ENCODE data around the gene FZD2.

- no peak for TF ChIP-seq EZH2 (IDR thresholded peaks at IDR 0.05; ENCODE audit: borderline replicate concordance, low read length)
- TF ChIP-seq, protein P1, sequence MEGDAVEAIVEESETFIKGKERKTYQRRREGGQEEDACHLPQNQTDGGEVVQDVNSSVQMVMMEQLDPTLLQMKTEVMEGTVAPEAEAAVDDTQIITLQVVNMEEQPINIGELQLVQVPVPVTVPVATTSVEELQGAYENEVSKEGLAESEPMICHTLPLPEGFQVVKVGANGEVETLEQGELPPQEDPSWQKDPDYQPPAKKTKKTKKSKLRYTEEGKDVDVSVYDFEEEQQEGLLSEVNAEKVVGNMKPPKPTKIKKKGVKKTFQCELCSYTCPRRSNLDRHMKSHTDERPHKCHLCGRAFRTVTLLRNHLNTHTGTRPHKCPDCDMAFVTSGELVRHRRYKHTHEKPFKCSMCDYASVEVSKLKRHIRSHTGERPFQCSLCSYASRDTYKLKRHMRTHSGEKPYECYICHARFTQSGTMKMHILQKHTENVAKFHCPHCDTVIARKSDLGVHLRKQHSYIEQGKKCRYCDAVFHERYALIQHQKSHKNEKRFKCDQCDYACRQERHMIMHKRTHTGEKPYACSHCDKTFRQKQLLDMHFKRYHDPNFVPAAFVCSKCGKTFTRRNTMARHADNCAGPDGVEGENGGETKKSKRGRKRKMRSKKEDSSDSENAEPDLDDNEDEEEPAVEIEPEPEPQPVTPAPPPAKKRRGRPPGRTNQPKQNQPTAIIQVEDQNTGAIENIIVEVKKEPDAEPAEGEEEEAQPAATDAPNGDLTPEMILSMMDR (conservative IDR thresholded peaks at IDR 0.05 in 1 of 2, IDR thresholded peaks at IDR 0.05 in 1 of 2; ENCODE audit: extremely low read depth in 1 of 2, insufficient read depth in 1 of 2, low read depth in 1 of 2, low read length in 2 of 2): no peak
Observed at GRCh38 chr17:44599298-44600175, 42.3 kb downstream of the FZD2 start.

Measured in mammary epithelial cell (primary cell).